GM12875 (cell line): ENCODE measurements around the gene RAD54L.
"Not testable (repeated sequence)": the region's sequence is repeated elsewhere in the genome, so short reads cannot be mapped to it uniquely, and the experiment has no call there.

Experiments used
- H3K4me3 ChIP-seq: one replicate; pipeline ENCODE4 v1.5.1; 2011; ENCODE audit warnings: low read depth, low read length, control low read depth
- TF ChIP-seq, protein P1 (sequence below): IDR thresholded peaks from 2 replicates; pipeline ENCODE4 v1.5.1; 2011; ENCODE audit warnings: low read depth, mild to moderate bottlenecking, control low read depth, inconsistent platforms, low read length, moderate library complexity, borderline replicate concordance; ENCODE audit not compliant: insufficient read depth

RAD54L gene

GRCh38 chr1:46244656-46245371, 2.7 kb upstream of the RAD54L start:
- TF ChIP-seq, protein P1, sequence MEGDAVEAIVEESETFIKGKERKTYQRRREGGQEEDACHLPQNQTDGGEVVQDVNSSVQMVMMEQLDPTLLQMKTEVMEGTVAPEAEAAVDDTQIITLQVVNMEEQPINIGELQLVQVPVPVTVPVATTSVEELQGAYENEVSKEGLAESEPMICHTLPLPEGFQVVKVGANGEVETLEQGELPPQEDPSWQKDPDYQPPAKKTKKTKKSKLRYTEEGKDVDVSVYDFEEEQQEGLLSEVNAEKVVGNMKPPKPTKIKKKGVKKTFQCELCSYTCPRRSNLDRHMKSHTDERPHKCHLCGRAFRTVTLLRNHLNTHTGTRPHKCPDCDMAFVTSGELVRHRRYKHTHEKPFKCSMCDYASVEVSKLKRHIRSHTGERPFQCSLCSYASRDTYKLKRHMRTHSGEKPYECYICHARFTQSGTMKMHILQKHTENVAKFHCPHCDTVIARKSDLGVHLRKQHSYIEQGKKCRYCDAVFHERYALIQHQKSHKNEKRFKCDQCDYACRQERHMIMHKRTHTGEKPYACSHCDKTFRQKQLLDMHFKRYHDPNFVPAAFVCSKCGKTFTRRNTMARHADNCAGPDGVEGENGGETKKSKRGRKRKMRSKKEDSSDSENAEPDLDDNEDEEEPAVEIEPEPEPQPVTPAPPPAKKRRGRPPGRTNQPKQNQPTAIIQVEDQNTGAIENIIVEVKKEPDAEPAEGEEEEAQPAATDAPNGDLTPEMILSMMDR: peak; percentile 39; the same call in 1 of the 2 replicates
- H3K4me3 ChIP-seq: no peak overlapping the region

DNA sequence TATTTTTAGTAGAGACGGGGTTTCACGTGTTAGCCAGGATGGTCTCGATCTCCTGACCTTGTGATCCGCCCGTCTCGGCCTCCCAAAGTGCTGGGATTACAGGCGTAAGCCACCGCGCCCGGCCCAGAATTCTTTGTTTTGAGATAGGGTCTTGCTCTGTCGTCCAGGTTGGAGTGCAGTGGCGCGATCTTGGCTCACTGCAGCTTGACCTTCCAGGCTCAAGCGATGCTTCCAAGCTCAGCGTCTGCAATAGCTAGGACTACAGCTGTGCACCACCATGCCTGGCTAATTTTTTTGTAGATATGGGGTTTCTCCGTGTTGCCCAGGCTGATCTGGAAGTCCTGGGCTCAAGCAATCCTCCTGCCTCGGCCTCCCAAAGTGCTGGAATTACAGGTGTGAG, 1.4 kb upstream of the RAD54L start:
- H3K4me3 ChIP-seq: not testable (repeated sequence)

DNA sequence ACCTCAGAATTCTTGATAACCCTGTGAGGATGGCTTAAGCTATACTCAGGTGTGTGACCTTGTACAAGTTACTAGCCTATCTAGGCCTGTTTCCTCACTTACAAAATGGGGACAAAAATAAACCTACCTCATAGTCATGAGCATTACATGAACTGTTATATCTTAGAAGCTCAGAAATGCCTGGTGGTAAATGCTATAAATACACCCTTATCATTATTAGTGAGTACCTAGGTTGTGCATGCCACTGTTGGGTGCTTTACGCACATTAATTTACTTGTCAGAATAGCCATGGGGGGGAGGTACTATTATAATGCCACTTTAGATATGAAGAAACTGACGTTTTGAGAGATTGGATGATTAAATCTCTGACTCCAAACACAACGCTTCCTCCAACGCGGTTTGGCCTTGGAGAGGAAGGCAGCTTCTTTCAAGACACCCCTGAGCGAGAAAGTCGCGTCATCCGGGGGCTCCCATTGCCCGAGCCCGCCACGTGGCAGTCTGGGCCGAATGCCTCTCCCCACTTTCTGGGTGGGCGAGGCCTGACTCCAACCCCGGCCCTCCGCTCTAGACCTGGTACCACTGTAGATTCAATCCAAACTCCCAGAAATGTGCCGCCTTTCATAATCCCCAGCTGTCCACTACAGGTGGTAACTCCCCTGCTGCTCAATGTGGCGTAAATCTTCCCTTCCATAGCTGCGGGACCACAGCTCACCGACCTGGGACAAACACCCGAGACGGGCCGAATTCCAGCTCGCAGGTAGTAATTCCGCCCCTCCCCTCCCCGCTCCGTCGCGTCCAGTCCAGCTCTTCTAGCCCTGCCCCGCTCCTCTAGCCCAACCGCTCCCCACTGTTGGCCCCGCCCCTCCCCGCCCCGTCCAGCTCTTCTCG, 771 bp upstream of the RAD54L start:
- TF ChIP-seq, protein P1: no peak

GRCh38 chr1:46248122-46248920, 758 bp downstream of the RAD54L start:
- TF ChIP-seq, protein P1: peak; percentile 23; the same call in 1 of the 2 replicates
- peak overlapping the region; percentile 70 for H3K4me3 ChIP-seq

More for the DNA sequence above, 771 bp upstream of the RAD54L start:
- peak overlapping the region; percentile 77 for H3K4me3 ChIP-seq

DNA sequence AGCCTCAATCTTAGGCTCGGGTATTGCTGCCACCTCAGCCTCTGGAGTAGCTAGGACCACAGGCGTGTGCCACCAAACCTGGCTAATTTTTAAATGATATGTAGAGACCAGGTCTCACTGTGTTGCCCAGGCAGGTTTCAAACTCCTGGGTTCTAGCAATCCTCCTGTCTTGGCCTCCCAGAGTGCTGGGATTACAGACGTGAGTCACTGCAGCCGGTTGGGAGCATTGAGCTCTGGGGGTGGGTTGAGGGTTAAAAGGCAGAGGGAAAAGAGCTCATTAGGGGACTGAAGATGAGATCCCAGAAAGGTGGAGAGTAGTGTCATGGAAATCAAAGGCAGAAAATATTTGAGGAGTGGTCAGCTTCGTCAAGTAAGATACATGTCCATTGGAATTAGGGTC, 7.1 kb downstream of the RAD54L start:
- TF ChIP-seq, protein P1: no peak
- no peak overlapping the region for H3K4me3 ChIP-seq

DNA sequence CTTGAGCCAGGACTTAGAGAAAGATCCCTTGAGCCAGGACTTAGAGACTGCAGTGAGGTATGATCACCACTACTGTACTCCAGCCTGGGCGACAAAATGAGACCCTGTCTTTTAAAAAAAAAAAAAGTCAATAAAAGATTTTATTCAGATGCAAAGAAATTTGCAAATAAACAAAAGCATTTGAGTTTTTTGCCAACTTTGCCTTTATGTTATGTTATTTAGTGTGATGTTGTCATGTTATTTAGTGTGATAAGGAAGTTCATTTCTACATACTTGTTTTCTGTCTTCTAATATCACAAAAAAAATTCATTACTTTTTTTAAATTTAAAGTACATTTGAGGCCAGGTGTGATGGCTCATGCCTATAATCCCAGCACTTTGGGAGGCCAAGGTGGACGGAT, 9.0 kb downstream of the RAD54L start:
- no peak overlapping the region for H3K4me3 ChIP-seq
- TF ChIP-seq, protein P1: no peak

- H3K4me3 ChIP-seq: no peak overlapping the region
- TF ChIP-seq, protein P1: no peak
Observed at GRCh38 chr1:46262508-46262907, 14.9 kb downstream of the RAD54L start.
